Loucy (cell line): ENCODE measurements around the gene NAALADL2.

Experiments
- H2AFZ ChIP-seq: fragments of 200-600 bp; sonication (generic); 2 replicates; pipeline ENCODE4 v1.6.0; 2016; ENCODE audit warnings: antibody characterized with exemption, mild to moderate bottlenecking, low read length, moderate library complexity
- H3F3A ChIP-seq: fragments of 200-600 bp; 2 replicates; pipeline ENCODE4 v1.6.0; 2016; ENCODE audit warnings: antibody characterized with exemption, low read depth, mild to moderate bottlenecking
- H3K27me3 ChIP-seq: fragments of 200-600 bp; sonication (generic); 2 replicates; pipeline ENCODE4 v1.6.1; 2014; ENCODE audit warnings: low read length, mild to moderate bottlenecking; ENCODE audit not compliant: insufficient read depth, poor library complexity, severe bottlenecking
- H3K36me3 ChIP-seq: fragments of 200-600 bp; sonication (generic); 2 replicates; pipeline ENCODE4 v1.6.1; 2016; ENCODE audit warnings: low read length; ENCODE audit not compliant: insufficient read depth
- H3K4me1 ChIP-seq: fragments of 200-600 bp; sonication (generic); 2 replicates; pipeline ENCODE4 v1.5.1; 2014; ENCODE audit warnings: low read length, mild to moderate bottlenecking; ENCODE audit not compliant: insufficient read depth, poor library complexity, severe bottlenecking
- H3K4me2 ChIP-seq: fragments of 200-600 bp; sonication (generic); 2 replicates; pipeline ENCODE4 v1.6.0; 2014; ENCODE audit warnings: antibody characterized with exemption, low read length, low read depth, mild to moderate bottlenecking; ENCODE audit not compliant: poor library complexity, severe bottlenecking
- H3K4me3 ChIP-seq: fragments of 200-600 bp; sonication (generic); 2 replicates; pipeline ENCODE4 v1.5.1; 2014; ENCODE audit warnings: low read length, mild to moderate bottlenecking, mixed read lengths; ENCODE audit not compliant: poor library complexity, severe bottlenecking
- H3K79me2 ChIP-seq: fragments of 200-600 bp; sonication (generic); 2 replicates; pipeline ENCODE4 v1.6.1; 2014; ENCODE audit warnings: low read length; ENCODE audit not compliant: insufficient read depth
- H3K9ac ChIP-seq: fragments of 200-600 bp; sonication (generic); 2 replicates; pipeline ENCODE4 v1.6.0; 2014; ENCODE audit warnings: mild to moderate bottlenecking, low read depth, low read length, moderate library complexity; ENCODE audit not compliant: poor library complexity, severe bottlenecking
- H3K9me2 ChIP-seq: fragments of 200-600 bp; sonication (generic); replicated peaks from 2 replicates; pipeline ENCODE4 v1.6.1; 2016; ENCODE audit warnings: low read depth, low read length, mixed read lengths
- H3K9me3 ChIP-seq: fragments of 200-600 bp; sonication (generic); 2 replicates; pipeline ENCODE4 v1.6.1; 2014; ENCODE audit warnings: mild to moderate bottlenecking, antibody characterized with exemption, low read length, low read depth; ENCODE audit not compliant: insufficient read depth
- H4K20me1 ChIP-seq: fragments of 200-600 bp; sonication (generic); 2 replicates; pipeline ENCODE4 v1.6.0; 2014; ENCODE audit warnings: antibody characterized with exemption, low read length, mild to moderate bottlenecking; ENCODE audit not compliant: insufficient read depth, poor library complexity, severe bottlenecking
- CTCF ChIP-seq: fragments of 200-600 bp; sonication (generic); conservative IDR thresholded peaks from 2 replicates; pipeline ENCODE4 v1.5.1; 2014; ENCODE audit warnings: mild to moderate bottlenecking, antibody characterized with exemption, low read length
- EZH2phosphoT487 ChIP-seq: fragments of 200-600 bp; IDR thresholded peaks from 2 replicates; pipeline ENCODE4 v1.6.1; 2018; ENCODE audit warnings: antibody characterized with exemption, mild to moderate bottlenecking, moderate library complexity, borderline replicate concordance

Gene NAALADL2

GRCh38 chr3:175301741-175302140 is 442.6 kb downstream of the NAALADL2 start:
- H3K27me3 ChIP-seq, result no peaks in the 10 kb centered on the region
- no peaks in the 10 kb centered on the region for H4K20me1 ChIP-seq
- H3K9me2 ChIP-seq, result no peaks in the 10 kb centered on the region
- H3K4me1 ChIP-seq, result no peaks in the 10 kb centered on the region
- no peaks in the 10 kb centered on the region for H3K36me3 ChIP-seq
- H3K9ac ChIP-seq, result no peak overlapping the region
- no peak overlapping the region for H3K4me2 ChIP-seq
- no peak overlapping the region for H2AFZ ChIP-seq
- no peak overlapping the region for H3K4me3 ChIP-seq
- H3K79me2 ChIP-seq, result no peaks in the 10 kb centered on the region
- H3F3A ChIP-seq, result no peaks in the 10 kb centered on the region
- H3K9me3 ChIP-seq, result no peaks in the 10 kb centered on the region
- no peak for TF ChIP-seq CTCF
- no peak for TF ChIP-seq EZH2phosphoT487

- Histone ChIP-seq H3K36me3 (no peaks in the 10 kb centered on the region), H3K4me1 (no peaks in the 10 kb centered on the region), H3K79me2 (no peaks in the 10 kb centered on the region), H3K4me3 (no peak overlapping the region), H2AFZ (no peak overlapping the region), H3K9me3 (no peaks in the 10 kb centered on the region), H3K9ac (no peak overlapping the region), H4K20me1 (no peaks in the 10 kb centered on the region), H3F3A (no peaks in the 10 kb centered on the region), H3K27me3 (no peaks in the 10 kb centered on the region), H3K4me2 (no peak overlapping the region), H3K9me2 (no peaks in the 10 kb centered on the region)
- TF ChIP-seq CTCF (no peak), EZH2phosphoT487 (no peak)
Observed at GRCh38 chr3:175304404-175304803, 445.3 kb downstream of the NAALADL2 start.

- Histone ChIP-seq H3K9ac (no peak overlapping the region), H2AFZ (no peak overlapping the region; the same call in 1 of the 2 replicates), H3K4me2 (no peak overlapping the region), H3F3A (no peaks in the 10 kb centered on the region), H3K4me3 (no peak overlapping the region), H3K9me3 (no peaks in the 10 kb centered on the region), H3K36me3 (no peaks in the 10 kb centered on the region), H3K9me2 (no peaks in the 10 kb centered on the region), H3K79me2 (no peaks in the 10 kb centered on the region), H3K27me3 (no peaks in the 10 kb centered on the region), H4K20me1 (no peaks in the 10 kb centered on the region), H3K4me1 (no peaks in the 10 kb centered on the region)
- TF ChIP-seq EZH2phosphoT487 (no peak), CTCF (no peak)
Observed at GRCh38 chr3:175307642-175308041, 448.5 kb downstream of the NAALADL2 start.
